Dermis microvascular lymphatic vessel endothelial cell (primary cell): ENCODE measurements around the gene CENATAC. TPM values are rescaled to one million over a fixed set of nuclear protein-coding genes. Genes with fewer than 3 reads are reported as not detected.
"Not testable (repeated sequence)": the region's sequence is repeated elsewhere in the genome, so short reads cannot be mapped to it uniquely, and the experiment has no call there.

Experiments
- DNase-seq, 2 donors: peaks; one replicate each; pipeline versions ENCODE4 v3.0.0 to v3.0.0-alpha.2; 2010; ENCODE audit warnings: low read depth in 2 of 2
- total RNA-seq: library from RNA; depleted of rRNA; stranded (reverse); fragments of >200 nt; gene quantifications from 2 replicates; pipeline ENCODE4 v1.2.1, GENCODE V29; 2014

Gene CENATAC
- total RNA-seq, 1 donor from 2014 or later = 6.2 TPM

DNA sequence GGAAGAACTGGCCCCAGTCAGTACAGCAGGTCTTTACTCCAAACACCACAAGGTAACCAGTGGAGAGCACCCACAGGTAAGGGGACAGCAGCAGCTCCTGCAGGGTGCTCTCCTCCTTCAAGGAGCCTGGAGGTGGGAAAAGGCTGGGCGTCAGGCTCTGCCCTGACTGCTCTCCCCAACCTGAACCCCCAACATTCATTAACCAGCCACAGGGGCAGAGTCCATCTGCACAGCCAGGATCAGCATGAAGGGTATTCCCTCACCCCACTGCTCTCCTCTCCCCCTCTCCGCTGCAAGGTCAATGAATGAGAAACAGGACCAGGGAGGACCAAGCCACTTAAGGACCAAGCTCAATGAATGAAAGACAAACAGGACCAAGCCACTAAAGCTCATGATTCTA, 29.0 kb downstream of the CENATAC start:
- DNase-seq = no peak

DNA sequence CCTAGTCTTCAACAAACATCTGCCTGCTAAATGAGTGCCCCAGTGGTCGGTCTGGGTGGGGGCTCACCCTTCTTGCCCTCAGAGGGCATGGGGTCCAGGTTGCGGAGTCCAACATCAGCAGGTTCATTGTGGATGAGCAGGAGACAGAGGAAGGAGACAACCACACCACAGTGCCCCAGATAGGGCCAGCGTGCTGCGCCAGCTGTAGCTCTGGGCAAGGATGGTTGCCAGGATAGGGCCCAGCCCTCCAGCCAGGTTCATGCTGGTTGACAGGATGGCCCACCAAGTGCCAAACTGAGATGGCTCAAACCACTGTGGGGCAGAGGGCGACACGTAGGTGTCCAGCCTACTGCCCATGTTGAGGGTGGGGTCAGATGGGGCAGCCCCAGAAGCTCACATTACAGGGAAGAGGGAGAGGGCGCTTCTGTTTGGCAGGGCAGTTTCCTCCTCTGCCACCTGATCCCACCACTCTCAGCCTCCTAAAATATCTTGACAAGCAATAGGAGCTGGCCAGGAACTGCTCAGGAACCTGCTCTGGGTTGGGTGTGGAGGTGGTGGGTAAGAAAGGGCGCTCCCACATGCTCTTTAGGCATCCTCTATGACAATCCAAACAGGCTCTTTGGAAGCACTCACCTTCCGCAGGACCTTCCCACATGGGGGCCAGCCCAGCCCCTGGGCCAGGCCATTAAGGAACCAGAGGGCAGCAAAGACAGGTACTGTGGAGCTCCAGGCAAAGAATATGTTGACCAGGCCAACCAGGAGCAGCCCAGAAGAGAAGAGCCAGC, 29.8 kb downstream of the CENATAC start:
- DNase-seq = no peak

DNA sequence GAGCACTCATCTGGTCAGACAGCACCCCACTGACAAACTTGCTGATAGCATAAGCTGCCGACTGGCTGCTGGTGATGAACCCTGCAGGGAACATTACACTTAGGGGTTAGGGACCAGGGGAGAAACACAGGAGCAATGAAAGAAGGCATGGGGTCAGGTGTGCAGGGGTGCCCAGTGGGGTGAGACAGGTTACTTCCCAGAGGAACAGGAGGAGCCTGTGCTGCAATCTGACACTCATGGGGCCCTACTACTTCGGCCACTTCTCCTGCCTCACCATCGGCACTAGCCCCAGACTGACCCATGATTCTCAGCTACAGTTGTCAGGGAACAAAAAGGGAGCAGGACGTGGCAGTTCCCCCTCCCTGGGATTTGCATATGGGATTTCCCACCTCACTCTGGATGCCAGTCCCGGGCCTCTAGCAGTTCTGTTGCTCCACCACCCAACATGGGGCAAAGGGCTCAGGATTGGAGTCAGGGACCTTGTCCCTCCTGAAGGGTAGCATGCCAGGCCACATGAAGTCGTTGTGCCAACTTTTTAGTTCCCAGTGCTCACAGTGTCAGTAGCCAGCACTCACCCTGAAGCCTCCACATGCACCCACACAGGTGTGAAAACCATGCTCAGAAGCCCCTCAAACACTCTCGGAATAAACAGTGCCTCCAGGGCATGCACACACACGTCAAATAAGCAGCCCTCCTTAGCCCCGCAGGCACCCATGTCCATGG, 30.6 kb downstream of the CENATAC start:
- no peak for DNase-seq

DNA sequence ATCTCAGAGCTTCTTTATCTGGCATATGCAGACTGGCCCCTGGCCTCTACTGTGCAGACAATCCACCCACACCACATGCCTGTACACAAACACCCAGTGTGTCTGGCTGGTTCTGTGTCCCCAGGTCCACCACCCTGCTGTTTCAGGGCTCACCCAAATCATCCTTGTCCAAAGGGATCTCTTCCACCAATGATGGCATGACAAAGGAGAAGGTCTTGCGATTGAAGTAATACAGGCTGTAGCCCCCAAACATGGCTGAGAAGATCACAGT, 31.1 kb downstream of the CENATAC start:
- DNase-seq = no peak

DNA sequence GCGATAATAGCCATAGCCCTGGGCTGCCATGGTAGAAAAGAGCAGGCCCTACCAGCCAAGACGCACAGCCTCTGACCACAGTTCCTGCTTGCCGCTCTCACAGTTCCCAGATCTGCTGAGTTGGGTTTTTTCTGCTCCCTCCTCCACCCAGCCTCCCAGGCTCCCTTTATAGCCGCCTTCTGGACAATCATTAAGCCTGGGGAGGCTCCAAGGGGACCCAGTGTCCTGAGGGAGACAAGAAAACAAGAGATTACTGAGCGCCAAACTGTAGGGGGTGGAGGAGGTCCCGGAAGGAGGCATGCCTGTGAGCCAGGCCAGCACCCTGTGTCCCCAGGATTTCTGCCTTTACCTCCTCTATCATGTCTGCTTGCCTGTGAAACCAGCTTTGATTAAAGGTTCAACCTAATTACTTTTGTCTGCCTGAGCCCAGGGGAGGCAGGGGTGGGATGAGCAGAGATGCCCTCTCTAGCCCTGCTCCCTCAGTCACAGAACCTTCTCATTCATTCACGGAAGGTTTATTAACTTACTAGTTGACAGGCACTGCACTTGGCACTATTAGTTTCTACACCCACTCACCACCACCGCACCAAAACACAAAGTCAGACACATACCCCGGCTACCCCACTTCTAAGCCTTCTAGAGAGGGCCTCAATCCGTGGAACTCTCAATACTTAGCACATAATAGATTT, 31.5 kb downstream of the CENATAC start:
- no peak for DNase-seq

DNA sequence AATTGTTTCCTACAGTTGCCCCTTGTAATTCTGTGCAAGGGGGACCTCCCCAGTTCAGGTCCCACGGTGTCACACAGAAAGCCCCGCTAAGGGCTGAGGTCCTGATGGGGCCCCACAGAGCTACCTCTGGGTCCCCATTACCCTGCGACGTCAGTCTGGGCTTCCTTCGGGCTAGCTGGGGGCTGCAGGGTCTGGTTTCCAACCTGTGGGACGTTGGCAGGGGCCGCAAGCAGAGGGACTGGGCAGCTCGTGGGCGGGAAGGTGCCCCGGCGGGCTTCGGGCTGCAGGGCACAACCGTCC, 32.0 kb downstream of the CENATAC start:
- DNase-seq = no peak

DNA sequence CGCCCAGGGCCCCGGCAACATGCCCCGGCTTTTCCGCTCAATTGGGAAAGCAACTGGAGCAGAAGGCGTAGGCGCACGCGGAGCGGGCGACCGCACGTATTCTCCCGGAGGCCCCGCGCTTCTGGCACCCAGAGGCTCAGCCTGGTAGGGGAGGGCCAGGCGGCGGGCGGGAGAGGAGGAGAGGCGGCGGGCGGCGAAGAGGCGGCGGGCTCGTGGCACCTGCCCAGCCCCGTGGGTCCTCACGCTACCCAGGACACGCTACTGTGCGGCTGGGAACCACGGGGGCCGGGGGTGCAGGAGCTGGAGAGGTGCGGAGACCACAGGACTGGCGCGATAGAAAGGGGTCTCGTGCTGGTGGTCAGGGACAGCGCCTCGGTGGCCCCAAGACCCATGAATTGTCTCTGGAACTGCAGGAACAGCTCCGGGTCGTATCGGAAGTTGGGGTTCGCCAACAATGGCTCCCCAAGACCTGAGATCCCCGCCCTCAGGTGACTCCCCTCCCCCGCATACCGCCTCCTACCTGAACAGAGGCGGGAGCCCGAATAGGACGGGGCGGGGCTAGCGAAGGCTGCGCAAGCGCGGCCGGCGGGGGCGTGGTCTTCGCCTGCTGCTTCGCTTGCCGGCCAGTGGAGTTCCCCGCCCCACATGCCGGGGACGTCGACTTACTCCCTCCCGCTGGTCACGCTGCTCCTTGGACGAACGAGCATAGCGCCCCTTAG, 32.5 kb downstream of the CENATAC start, which contains the start of gene SLC37A4:
Gene SLC37A4, minus strand, starts transcription at position 549 of the 719 bp plus-strand sequence.
- peak; percentile 93 to 97 for DNase-seq

DNA sequence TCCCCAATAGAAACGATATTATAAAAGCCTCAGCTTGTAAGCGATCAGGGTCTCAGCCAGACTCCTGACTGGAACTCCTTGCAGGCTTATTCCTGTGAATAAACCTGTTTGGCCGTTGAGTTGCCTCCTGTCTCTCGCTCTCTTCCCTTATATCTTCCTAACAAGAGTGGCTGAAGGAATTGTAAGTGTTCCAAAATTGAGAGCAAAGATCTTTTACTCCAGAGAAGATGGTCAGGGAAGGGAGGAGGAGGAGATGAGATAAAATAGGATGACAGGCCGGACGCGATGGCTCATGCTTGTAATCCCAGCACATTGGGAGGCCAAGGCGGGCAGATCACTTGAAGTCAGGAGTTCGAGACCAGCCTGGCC, 34.0 kb downstream of the CENATAC start:
- DNase-seq = no peak

DNA sequence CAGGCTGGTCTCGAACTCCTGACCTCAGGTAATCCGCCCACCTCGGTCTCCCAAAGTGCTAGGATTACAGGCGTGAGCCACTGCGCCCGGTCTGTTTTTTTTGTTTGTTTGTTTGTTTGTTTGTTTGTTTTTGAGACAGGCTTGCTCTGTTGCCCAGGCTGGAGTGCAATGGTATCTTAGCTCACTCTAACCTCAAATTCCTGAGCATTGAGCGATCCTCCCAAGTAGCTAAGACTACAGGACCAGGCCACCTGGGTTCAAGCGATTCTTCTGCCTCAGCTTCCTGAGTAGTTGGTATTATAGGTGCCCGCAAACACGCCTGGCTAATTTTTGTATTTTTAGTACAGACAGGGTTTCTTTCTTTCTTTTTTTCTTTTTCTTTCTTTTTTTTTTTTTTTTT, 35.5 kb downstream of the CENATAC start:
- not testable (repeated sequence) for DNase-seq

DNA sequence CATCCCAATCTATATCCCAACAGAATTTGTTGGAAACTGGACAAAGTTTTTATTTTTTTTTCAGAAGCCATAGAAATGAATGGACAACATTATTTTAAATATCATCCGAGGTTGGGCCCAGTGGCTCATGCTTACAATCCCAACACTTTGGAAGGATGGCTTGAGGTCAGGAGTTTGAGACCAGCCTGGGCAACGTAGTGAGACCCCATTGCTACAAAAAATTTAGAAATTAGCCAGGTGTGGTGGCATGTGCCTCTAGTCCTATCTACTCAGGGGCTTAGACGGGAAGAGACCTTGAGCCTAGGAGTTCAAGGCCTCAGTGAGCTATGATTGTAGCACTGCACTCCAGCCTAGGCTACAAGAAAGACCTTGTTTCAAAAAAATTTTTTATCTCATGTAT, 36.9 kb downstream of the CENATAC start:
- DNase-seq = no peak

DNA sequence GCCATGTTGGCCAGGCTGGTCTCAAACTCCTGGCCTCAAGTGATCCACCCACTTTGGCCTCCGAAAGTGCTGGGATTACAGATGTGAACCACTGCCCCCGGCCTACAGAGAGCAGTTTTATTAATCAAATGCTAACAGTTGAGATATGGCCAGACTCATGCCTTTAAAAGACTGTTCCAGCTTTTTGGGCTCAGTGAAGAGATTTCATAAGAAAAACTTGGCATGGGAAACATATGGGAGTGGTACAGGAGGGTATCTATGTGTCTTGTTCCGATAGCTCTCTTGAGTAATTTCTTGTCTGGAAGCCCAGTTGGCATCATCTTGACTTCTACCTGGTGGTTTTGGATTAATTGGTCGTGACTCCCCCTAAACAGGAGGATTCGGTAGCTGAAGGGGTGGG, 40.9 kb downstream of the CENATAC start:
- no peak for DNase-seq

DNA sequence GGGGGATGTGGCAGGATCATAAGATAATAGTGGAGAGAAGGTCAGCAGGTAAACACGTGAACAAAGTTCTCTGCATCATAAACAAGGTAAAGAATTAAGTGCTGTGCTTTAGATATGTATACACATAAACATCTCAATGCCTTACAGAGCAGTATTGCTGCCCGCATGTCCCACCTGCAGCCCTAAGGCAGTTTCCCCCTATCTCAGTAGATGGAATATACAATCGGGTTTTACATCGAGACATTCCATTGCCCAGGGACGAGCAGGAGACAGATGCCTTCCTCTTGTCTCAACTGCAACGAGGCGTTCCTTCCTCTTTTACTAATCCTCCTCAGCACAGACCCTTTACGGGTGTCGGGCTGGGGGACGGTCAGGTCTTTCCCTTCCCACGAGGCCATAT, 41.5 kb downstream of the CENATAC start:
- DNase-seq = not testable (repeated sequence)

DNA sequence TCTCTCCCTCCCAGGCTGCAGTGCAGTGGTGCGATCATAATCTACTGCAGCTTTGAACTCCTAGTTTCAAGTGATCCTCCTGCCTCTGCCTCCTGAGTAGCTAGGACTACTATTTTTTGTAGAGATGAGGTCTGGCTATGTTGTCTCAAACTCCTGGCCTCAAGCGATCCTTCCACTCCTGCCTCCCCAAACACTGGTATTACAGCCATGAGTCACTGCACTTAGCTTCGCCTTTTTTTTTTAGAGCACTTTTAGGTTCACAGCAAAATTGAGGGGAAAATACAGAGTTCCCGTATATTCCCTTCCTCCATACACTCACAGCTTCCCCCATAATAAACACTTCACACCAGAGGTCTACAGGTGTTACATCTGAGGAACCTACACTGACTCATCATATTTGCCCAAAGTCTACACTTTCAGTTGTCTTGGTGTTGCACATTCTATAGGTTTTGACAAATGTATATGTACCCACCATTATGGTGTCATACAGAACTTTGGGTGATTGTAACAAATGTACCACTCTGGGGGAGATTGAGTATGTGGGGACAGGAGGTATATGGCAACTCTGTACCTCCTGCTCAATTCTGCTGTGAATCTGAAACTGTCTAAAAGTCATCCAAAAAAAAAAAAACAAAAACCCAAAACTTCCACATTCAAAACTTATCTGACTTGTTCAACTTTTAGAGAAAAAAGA, 44.0 kb downstream of the CENATAC start:
- DNase-seq = no peak

DNA sequence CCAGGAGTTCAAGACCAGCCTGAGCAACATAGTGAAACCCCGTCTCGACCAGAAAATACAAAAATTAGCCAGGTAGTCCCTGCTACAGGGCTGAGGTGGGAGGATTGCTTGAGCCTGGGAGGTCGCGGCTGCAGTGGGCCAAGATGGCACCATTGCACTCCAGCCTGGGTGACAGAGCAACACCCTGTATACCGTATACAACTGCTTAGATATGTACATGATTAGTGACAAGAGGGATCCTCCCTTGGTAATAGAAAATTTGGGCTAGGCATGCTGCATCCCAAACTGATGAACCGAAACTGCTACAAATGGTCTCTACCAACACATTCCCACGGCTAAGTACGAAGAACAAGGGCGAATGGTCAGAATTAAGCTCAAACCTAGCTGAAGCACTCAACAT, 45.0 kb downstream of the CENATAC start:
- DNase-seq = no peak

DNA sequence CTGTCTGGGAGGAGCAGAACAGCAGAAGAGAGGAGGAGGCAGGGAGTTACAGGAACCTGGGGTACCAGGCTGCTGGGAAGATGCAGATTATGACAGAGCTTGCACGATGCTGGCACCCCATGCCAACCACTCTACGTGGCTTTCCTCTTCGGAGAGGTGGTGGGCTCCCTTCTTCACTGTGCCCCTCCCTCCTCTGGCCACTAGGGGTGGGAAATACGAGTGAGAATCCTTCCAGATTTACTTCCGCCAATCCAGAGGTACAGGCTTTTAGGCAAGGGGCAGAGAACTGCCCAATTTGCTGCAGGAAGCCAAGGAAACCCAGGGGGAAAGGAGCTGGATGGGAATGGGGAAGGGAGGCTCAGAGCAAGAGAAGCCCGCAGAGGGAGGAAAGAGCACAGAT, 46.8 kb downstream of the CENATAC start:
- DNase-seq = no peak

DNA sequence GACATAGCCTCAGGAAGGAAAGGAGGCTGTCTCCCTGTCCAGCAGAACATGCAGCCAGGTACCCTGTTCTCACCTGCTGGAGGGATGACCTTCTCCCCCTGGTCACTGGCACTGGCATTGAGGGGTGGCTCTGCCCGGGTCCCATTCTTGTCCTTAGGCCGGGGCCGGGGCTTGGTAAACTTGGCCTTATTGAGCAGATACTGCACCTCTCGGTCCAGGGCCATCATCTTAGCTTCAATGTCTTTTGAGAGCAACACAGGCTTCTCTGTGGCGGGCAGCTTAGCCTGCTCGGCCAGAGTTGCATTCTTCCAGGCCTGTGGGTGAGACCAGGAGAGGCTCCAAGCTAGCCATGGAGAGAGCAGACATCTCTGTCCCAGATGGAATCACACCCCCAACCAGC, 48.6 kb downstream of the CENATAC start:
- DNase-seq = no peak

DNA sequence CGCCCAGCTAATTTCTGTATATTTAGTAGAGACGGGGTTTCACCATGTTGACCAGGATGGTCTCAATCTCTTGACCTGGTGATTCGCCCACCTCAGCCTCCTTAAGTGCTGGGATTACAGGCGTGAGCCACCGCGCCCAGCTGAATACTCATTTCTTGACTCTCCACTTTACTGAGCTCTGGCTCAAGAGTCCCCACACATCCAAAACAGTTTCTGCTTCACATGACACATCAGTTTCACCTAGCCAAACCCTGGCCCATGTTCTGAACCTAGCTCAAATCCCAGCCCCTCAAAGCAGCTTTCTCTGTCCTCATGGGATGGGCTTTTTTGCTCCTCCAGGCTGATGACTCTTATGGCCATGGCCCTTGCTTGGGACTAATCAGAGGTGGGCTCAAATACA, 49.3 kb downstream of the CENATAC start:
- DNase-seq = no peak

DNA sequence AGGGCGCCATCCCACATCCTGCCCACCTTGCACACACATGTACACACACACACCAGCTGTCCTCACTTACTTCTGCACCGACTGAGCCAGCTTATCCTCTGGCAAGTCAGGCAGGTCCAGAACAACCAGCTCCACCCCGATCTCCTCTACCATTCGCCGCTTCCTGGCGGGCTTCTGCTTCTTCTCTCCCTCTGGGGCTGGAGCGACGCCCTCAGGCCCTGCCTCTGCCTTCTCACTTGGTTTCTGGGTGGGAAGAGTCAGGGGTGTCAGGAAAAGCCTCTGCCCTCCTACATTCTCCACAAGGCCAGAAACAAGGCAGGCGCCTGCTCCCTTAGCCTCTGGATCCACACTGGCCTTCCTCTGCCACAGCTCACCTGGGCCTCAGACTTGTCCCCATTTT, 50.7 kb downstream of the CENATAC start:
- DNase-seq = no peak

DNA sequence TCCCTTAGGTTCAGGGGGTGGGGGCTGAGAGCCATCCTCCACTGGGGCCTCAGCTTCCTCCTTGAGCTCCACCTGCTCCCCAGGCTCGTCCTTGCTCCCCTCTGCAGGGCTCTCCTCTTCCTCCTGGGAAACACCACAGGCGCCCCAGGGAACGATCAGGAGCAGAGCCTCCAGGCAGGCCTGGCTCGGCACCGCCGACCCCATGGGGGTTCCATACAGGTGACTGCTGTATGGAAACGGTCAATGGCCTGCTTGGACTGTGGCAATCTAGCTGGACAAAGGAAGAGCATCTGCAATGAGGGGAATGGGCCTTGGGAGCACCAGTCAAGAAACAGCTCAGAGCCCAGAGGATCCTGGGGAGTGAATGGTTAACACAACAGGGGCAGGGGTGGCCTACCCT, 51.1 kb downstream of the CENATAC start:
- DNase-seq = no peak

DNA sequence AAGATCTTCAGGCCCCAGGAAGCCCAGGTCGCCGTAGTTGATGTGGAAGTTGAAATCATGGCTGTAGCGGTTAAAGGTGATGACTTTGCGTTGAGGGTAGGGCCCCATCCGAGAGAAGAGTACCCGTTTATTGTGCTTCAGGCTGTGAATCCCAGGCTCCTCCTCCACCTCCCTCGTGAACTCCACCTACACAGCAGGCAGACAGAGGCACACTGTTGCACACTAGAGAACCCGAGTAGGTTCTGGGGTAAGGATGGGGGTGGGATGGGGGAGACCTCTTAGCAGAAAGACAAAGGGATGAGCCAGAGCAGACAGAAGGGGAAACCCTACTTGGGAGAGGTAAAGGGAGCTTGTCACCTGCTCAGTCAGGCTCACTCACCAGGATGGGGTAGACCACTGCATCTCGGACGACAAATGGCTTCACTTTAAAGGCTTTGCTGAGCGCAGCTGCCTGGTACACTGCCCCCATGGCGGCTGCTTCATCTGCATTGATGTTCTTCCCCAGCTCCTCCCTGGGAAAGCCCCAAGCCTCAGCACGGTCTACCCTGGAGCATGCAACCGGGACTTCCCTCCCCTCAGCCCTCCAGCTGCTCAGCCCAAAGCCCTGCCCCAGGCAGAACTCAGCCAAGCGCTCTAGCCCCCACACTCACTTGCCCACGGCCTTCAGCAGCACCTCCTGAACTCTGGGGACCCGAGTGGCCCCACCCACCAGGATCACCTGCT, 53.7 kb downstream of the CENATAC start:
- DNase-seq = no peak

DNA sequence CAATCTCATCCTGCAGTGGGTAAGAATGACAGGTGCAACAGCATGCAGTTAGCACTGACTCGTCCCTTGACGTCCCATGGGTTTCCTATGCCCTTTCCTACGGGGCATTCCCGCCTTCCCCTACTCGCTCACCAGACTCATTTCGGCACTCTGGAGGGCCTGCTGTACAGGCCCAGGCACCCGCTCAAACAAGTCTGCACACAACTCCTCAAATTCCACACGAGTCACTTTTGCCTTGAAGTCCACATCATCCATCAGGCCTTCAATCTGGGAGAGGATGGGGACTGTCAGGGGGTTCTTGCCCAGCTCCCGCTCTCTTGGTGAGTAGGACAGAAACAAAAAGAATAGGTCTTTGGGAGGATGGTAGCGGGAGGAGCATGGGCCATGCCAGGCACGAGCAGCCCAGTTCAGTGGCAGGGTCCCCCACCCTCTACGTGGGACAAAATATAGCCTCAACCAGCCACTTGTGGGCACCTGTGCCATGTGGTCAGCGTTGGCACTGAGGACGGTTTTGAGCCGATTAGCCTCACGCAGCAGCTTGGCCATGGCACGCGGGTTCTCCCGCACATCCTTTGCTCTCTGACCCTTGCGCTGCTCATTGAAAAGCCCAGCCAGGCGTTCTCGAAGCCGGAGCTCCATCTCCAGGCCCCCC, 54.4 kb downstream of the CENATAC start:
- no peak for DNase-seq
